Neural progenitor cell (in vitro differentiated cells): ENCODE data around the gene TNFRSF14. TPM values are rescaled to one million over a fixed set of nuclear protein-coding genes. Genes with fewer than 3 reads are reported as not detected.

Source experiments
- DNase-seq: peaks from one replicate; pipeline ENCODE4 v3.0.0-alpha.2; 2016; ENCODE audit warnings: low spot score
- H2AFZ ChIP-seq: fragments of 200-600 bp; sonication (generic); replicated peaks from 2 replicates; pipeline ENCODE4 v1.6.1; 2016; ENCODE audit warnings: antibody characterized with exemption
- H3F3A ChIP-seq: fragments of 200-600 bp; sonication (generic); 2 replicates; pipeline ENCODE4 v1.6.1; 2016; ENCODE audit warnings: antibody characterized with exemption, low read depth
- H3K27ac ChIP-seq: fragments of 200-600 bp; sonication (generic); 2 replicates; pipeline ENCODE4 v1.5.1; 2016; ENCODE audit warnings: mild to moderate bottlenecking
- H3K27me3 ChIP-seq: fragments of 200-600 bp; sonication (generic); 2 replicates; pipeline ENCODE4 v1.6.1; 2016; ENCODE audit warnings: mild to moderate bottlenecking, moderate library complexity
- H3K36me3 ChIP-seq: fragments of 200-600 bp; sonication (generic); 2 replicates; pipeline ENCODE4 v1.5.1; 2016
- H3K4me1 ChIP-seq: fragments of 200-600 bp; sonication (generic); 2 replicates; pipeline ENCODE4 v1.6.1; 2016; ENCODE audit warnings: mixed run types
- H3K4me2 ChIP-seq: fragments of 200-600 bp; sonication (generic); 2 replicates; pipeline ENCODE4 v1.6.1; 2016
- H3K4me3 ChIP-seq: fragments of 200-600 bp; sonication (generic); 2 replicates; pipeline ENCODE4 v1.5.1; 2016
- H3K79me2 ChIP-seq: fragments of 200-600 bp; sonication (generic); 2 replicates; pipeline ENCODE4 v1.6.1; 2016; ENCODE audit warnings: low read depth
- H3K9ac ChIP-seq: fragments of 200-600 bp; sonication (generic); 2 replicates; pipeline ENCODE4 v1.6.1; 2016
- H3K9me3 ChIP-seq: fragments of 200-600 bp; sonication (generic); 2 replicates; pipeline ENCODE4 v1.5.1; 2016; ENCODE audit warnings: low read depth
- H4K20me1 ChIP-seq: fragments of 200-600 bp; sonication (generic); 2 replicates; pipeline ENCODE4 v1.6.1; 2016; ENCODE audit warnings: low read depth
- H3K27ac Mint-ChIP-seq: 3 replicates; pipeline ENCODE4 v1.8.0; 2021; ENCODE audit warnings: mixed read lengths
- H3K27me3 Mint-ChIP-seq: 2 replicates; pipeline ENCODE4 v1.8.0; 2022; ENCODE audit warnings: low read depth, mild to moderate bottlenecking, inconsistent platforms, moderate library complexity, mixed read lengths; ENCODE audit not compliant: insufficient read depth
- H3K36me3 Mint-ChIP-seq: 3 replicates; pipeline ENCODE4 v1.8.0; 2021; ENCODE audit warnings: mixed read lengths
- H3K4me1 Mint-ChIP-seq: 3 replicates; pipeline ENCODE4 v1.8.0; 2021; ENCODE audit warnings: mixed read lengths
- H3K4me3 Mint-ChIP-seq: 3 replicates; pipeline ENCODE4 v1.8.0; 2021; ENCODE audit warnings: mild to moderate bottlenecking, moderate library complexity, mixed read lengths
- H3K9me3 Mint-ChIP-seq: 3 replicates; pipeline ENCODE4 v1.8.0; 2020; ENCODE audit warnings: mixed read lengths
- CTCF ChIP-seq: fragments of 200-600 bp; sonication (generic); IDR thresholded peaks from 2 replicates; pipeline ENCODE4 v1.5.1; 2017; ENCODE audit warnings: antibody characterized with exemption, mild to moderate bottlenecking
- EZH2 ChIP-seq: fragments of 200-600 bp; sonication (generic); IDR thresholded peaks from 2 replicates; pipeline ENCODE4 v1.6.1; 2017; ENCODE audit warnings: antibody characterized with exemption, mild to moderate bottlenecking, moderate library complexity
- EZH2phosphoT487 ChIP-seq: fragments of 200-600 bp; sonication (generic); IDR thresholded peaks from 2 replicates; pipeline ENCODE4 v1.6.1; 2017; ENCODE audit warnings: antibody characterized with exemption
- total RNA-seq: library from RNA; depleted of rRNA; stranded (reverse); fragments of >200 nt; gene quantifications from 2 replicates; pipeline ENCODE4 v1.2.3, GENCODE V29; 2015; ENCODE audit warnings: low replicate concordance

TNFRSF14 gene
- total RNA-seq, 1 donor from 2014 or later = not detected

DNA sequence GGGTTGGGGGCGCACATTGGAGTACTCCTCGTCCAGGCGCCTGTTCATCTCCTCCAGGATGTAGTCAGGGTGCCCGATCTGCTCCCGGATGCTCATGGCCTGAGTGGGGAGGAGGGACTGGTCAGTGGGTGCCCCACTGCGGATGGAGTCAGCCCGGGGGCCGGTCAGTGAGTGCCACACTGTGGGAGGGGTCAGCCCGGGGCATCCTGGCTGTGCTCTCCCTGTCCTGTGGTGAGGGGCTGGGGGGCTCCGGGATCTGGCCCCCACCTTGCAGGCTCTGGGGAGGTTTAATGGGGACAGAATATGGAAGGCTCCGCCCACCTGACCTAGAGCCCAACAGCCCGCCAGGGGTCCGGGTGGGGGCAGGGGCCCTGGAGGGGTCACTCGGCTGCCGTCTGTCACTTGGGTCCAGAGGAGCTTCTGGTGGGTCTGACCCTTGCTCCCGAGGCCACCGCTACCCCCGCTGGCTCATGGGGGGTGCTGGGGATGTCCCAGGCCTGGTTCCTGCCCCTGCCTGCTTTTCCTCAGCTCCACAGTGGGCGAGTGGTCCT is 39.2 kb downstream of the TNFRSF14 start:
- Histone ChIP-seq H3K4me2 (no peak overlapping the region), H3K79me2 (no peaks in the 10 kb centered on the region), H3K4me3 (no peak overlapping the region), H3F3A (no peaks in the 10 kb centered on the region), H4K20me1 (no peaks in the 10 kb centered on the region), H3K27ac (no peak overlapping the region), H3K9me3 (no peaks in the 10 kb centered on the region), H3K27me3 (peaks cover 1% of the 10 kb centered on the region), H3K36me3 (no peaks in the 10 kb centered on the region), H2AFZ (no peak overlapping the region), H3K4me1 (no peaks in the 10 kb centered on the region), H3K9ac (no peak overlapping the region)
- Mint-ChIP-seq H3K27ac (no peak overlapping the region), H3K27me3 (peaks cover 2% of the 10 kb centered on the region), H3K4me1 (peaks cover 3% of the 10 kb centered on the region), H3K4me3 (no peak overlapping the region), H3K9me3 (peaks cover 3% of the 10 kb centered on the region), H3K36me3 (no peaks in the 10 kb centered on the region)
- TF ChIP-seq CTCF = no peak
- no peak for TF ChIP-seq EZH2
- TF ChIP-seq EZH2phosphoT487 = no peak
- DNase-seq = no peak

GRCh38 chr1:2595812-2596529 is 39.8 kb downstream of the TNFRSF14 start:
- H3K79me2 ChIP-seq = no peaks in the 10 kb centered on the region
- peaks cover 3% of the 10 kb centered on the region for H3K9me3 Mint-ChIP-seq
- H3K4me1 Mint-ChIP-seq = peaks cover 3% of the 10 kb centered on the region
- no peak overlapping the region for H3K4me3 Mint-ChIP-seq
- H2AFZ ChIP-seq = no peak overlapping the region
- H3K27ac Mint-ChIP-seq = peak overlapping the region; percentile 63
- no peaks in the 10 kb centered on the region for H3K36me3 ChIP-seq
- no peak overlapping the region for H3K4me3 ChIP-seq
- no peaks in the 10 kb centered on the region for H3F3A ChIP-seq
- no peak for DNase-seq
- no peaks in the 10 kb centered on the region for H4K20me1 ChIP-seq
- peaks cover 2% of the 10 kb centered on the region for H3K27me3 Mint-ChIP-seq
- no peak overlapping the region for H3K27ac ChIP-seq
- H3K27me3 ChIP-seq = peaks cover 8% of the 10 kb centered on the region
- no peaks in the 10 kb centered on the region for H3K36me3 Mint-ChIP-seq
- TF ChIP-seq EZH2 (no peak), EZH2phosphoT487 (no peak), CTCF (no peak)
- no peaks in the 10 kb centered on the region for H3K9me3 ChIP-seq
- H3K4me2 ChIP-seq = no peak overlapping the region
- H3K4me1 ChIP-seq = no peaks in the 10 kb centered on the region
- H3K9ac ChIP-seq = no peak overlapping the region

DNA sequence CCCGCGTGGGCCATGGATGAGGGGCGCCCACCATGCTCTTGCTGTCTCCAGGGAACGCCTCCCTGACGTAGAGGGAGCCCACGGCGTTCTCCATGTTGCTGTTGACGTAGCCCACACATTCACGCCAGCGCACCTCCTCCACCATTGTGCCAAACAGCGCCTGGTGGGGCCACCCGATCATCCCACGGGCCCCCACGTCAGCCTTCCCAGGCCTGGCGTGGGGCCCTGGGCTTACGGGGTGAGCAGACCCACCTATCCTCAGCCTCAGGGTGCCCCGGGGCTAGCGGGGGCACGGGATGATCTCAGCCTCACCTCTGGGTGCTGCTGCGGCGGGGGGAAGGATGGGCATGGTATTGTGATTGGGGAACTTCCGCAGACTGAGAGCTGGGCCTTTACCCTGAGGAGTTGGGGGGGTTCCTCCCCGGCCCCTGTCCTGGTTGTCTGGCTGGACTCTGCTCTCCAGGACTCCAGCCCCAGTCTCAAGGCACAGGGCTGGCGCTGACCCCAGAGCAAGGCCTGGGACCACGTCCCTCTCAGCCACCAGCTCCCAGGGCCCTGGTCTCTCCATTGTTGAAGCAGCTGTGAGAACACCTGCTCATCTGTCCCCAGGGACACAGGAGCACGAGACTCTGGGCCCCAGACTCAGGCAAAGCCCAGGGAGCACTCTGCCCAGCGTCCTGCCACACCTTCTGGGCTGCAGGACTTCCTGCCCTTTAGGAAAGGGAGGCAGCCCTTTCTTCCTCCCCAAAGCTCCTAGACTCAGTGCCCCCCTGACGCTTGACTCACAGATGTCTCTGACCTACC is 40.6 kb downstream of the TNFRSF14 start:
- TF ChIP-seq EZH2phosphoT487 (no peak), CTCF (no peak), EZH2 (no peak)
- no peak overlapping the region for H3K4me2 ChIP-seq
- DNase-seq = no peak
- H2AFZ ChIP-seq = no peak overlapping the region
- no peak overlapping the region for H3K4me3 Mint-ChIP-seq
- H3K4me1 ChIP-seq = no peaks in the 10 kb centered on the region
- H3K4me1 Mint-ChIP-seq = peaks cover 3% of the 10 kb centered on the region
- peaks cover 15% of the 10 kb centered on the region for H3K27me3 ChIP-seq
- no peaks in the 10 kb centered on the region for H3K36me3 Mint-ChIP-seq
- no peak overlapping the region for H3K4me3 ChIP-seq
- H3K79me2 ChIP-seq = no peaks in the 10 kb centered on the region
- peak overlapping the region; percentile 34 for H3K27ac Mint-ChIP-seq
- H3F3A ChIP-seq = no peaks in the 10 kb centered on the region
- no peak overlapping the region for H3K27ac ChIP-seq
- peaks cover 2% of the 10 kb centered on the region for H3K27me3 Mint-ChIP-seq
- H3K9me3 Mint-ChIP-seq = peaks cover 3% of the 10 kb centered on the region
- no peaks in the 10 kb centered on the region for H4K20me1 ChIP-seq
- H3K36me3 ChIP-seq = no peaks in the 10 kb centered on the region
- H3K9me3 ChIP-seq = no peaks in the 10 kb centered on the region
- H3K9ac ChIP-seq = no peak overlapping the region
